Measurements from ENCODE around the gene SUSD6. TPM values are rescaled to one million over a fixed set of nuclear protein-coding genes. Genes with fewer than 3 reads are reported as not detected.

Gene SUSD6
- total RNA-seq, 2 experiments from 2014 or later, result 23.1 to 43.6 TPM

GRCh38 chr14:69662636-69663299, 51.4 kb downstream of the SUSD6 start:
- peaks cover 57% of the 10 kb centered on the region for H4K20me1 ChIP-seq (ENCODE audit: insufficient read depth, low read length)
- no peak overlapping the region for H2AFZ ChIP-seq (ENCODE audit: low read length)
- no peak overlapping the region for H3K4me3 ChIP-seq (ENCODE audit: low read depth, low read length, poor library complexity, severe bottlenecking)
- H3K4me1 ChIP-seq (ENCODE audit: insufficient read depth, low read length, poor library complexity, severe bottlenecking), result peaks cover 69% of the 10 kb centered on the region
- no peak overlapping the region for H3K27ac ChIP-seq (ENCODE audit: low read depth, low read length, poor library complexity, severe bottlenecking)
- peak overlapping the region; percentile 68; the same call in 1 of the 2 replicates for H3K4me2 ChIP-seq (ENCODE audit: low read length)
- no peaks in the 10 kb centered on the region for H3K9me3 ChIP-seq (ENCODE audit: low read length)
- BruUV-seq (replicated peaks), result no TSS peak
- POLR2A ChIA-PET, result no interaction called here
- H3K36me3 ChIP-seq (ENCODE audit: insufficient read depth, low read length), result peaks cover 73% of the 10 kb centered on the region
- intact Hi-C loops (cut with micrococcal nuclease; ENCODE audit: unreplicated experiment), result no loop called here
- no peak for DNase-seq (ENCODE audit: low spot score)
- no peaks in the 10 kb centered on the region for H3K9me2 ChIP-seq (ENCODE audit: insufficient read depth, low read length)
- H3K79me2 ChIP-seq (ENCODE audit: insufficient read depth, low read depth, low read length), result peaks cover 97% of the 10 kb centered on the region
- TF ChIP-seq CTCF (conservative IDR thresholded peaks at IDR 0.05; ENCODE audit: low read length) (no peak), EZH2phosphoT487 (IDR thresholded peaks at IDR 0.05; ENCODE audit: borderline replicate concordance, low read depth, low read length) (no peak)
- CTCF ChIA-PET (ENCODE audit: unreplicated experiment), result no interaction called here

GRCh38 chr14:69663300-69663643, 51.9 kb downstream of the SUSD6 start:
- Histone ChIP-seq H3K4me3 (ENCODE audit: low read depth, low read length, poor library complexity, severe bottlenecking) (no peak overlapping the region), H3K4me2 (ENCODE audit: low read length) (peak overlapping the region; percentile 68; the same call in 1 of the 2 replicates), H3K27ac (ENCODE audit: low read depth, low read length, poor library complexity, severe bottlenecking) (no peak overlapping the region), H2AFZ (ENCODE audit: low read length) (no peak overlapping the region), H3K9me3 (ENCODE audit: low read length) (no peaks in the 10 kb centered on the region), H3K36me3 (ENCODE audit: insufficient read depth, low read length) (peaks cover 74% of the 10 kb centered on the region), H3K79me2 (ENCODE audit: insufficient read depth, low read depth, low read length) (peaks cover 97% of the 10 kb centered on the region), H3K9me2 (ENCODE audit: insufficient read depth, low read length) (no peaks in the 10 kb centered on the region), H4K20me1 (ENCODE audit: insufficient read depth, low read length) (peaks cover 56% of the 10 kb centered on the region), H3K4me1 (ENCODE audit: insufficient read depth, low read length, poor library complexity, severe bottlenecking) (peaks cover 73% of the 10 kb centered on the region)
- intact Hi-C loops (cut with micrococcal nuclease; ENCODE audit: unreplicated experiment), result no loop called here
- POLR2A ChIA-PET, result interaction anchor here (0.7 kb wide), 1 partner anchor 27 kb away, joined by 3 read pairs; no protein-coding TSS in a partner anchor
- no peak for DNase-seq (ENCODE audit: low spot score)
- BruUV-seq (replicated peaks), result no TSS peak
- TF ChIP-seq CTCF (conservative IDR thresholded peaks at IDR 0.05; ENCODE audit: low read length) (no peak), EZH2phosphoT487 (IDR thresholded peaks at IDR 0.05; ENCODE audit: borderline replicate concordance, low read depth, low read length) (no peak)
- CTCF ChIA-PET (ENCODE audit: unreplicated experiment), result no interaction called here

GRCh38 chr14:69664265-69664664, 52.9 kb downstream of the SUSD6 start:
- H3K4me3 ChIP-seq (ENCODE audit: low read depth, low read length, poor library complexity, severe bottlenecking), result peak overlapping the region; percentile 22
- H3K4me2 ChIP-seq (ENCODE audit: low read length), result peak overlapping the region; percentile 68
- H3K4me1 ChIP-seq (ENCODE audit: insufficient read depth, low read length, poor library complexity, severe bottlenecking), result peaks cover 82% of the 10 kb centered on the region
- no peaks in the 10 kb centered on the region for H3K9me3 ChIP-seq (ENCODE audit: low read length)
- POLR2A ChIA-PET, result interaction anchor here (0.7 kb wide), 1 partner anchor 55 kb away, joined by 5 read pairs; no protein-coding TSS in a partner anchor
- peak overlapping the region; percentile 50 for H3K27ac ChIP-seq (ENCODE audit: low read depth, low read length, poor library complexity, severe bottlenecking)
- BruUV-seq (replicated peaks), result no TSS peak
- CTCF ChIA-PET (ENCODE audit: unreplicated experiment), result no interaction called here
- intact Hi-C loops (cut with micrococcal nuclease; ENCODE audit: unreplicated experiment), result no loop called here
- peaks cover 69% of the 10 kb centered on the region for H3K36me3 ChIP-seq (ENCODE audit: insufficient read depth, low read length)
- peaks cover 97% of the 10 kb centered on the region for H3K79me2 ChIP-seq (ENCODE audit: insufficient read depth, low read depth, low read length)
- TF ChIP-seq EZH2phosphoT487 (IDR thresholded peaks at IDR 0.05; ENCODE audit: borderline replicate concordance, low read depth, low read length) (no peak), CTCF (conservative IDR thresholded peaks at IDR 0.05; ENCODE audit: low read length) (no peak)
- no peaks in the 10 kb centered on the region for H3K9me2 ChIP-seq (ENCODE audit: insufficient read depth, low read length)
- H4K20me1 ChIP-seq (ENCODE audit: insufficient read depth, low read length), result peaks cover 57% of the 10 kb centered on the region
- no peak for DNase-seq (ENCODE audit: low spot score)
- H2AFZ ChIP-seq (ENCODE audit: low read length), result no peak overlapping the region
